DMS 273 (cell line): ENCODE measurements around the gene BRD3.

ENCODE experiments used
- DNase-seq: peaks from one replicate; lab custom pipeline; 2025; ENCODE audit not compliant: unreplicated experiment; lab: John Stamatoyannopoulos, UW

Gene BRD3

GRCh38 chr9:134066913-134067851 is 644 bp downstream of the BRD3 start:
- DNase-seq, result peak; percentile 80

- DNase-seq, result peak; percentile 50
Measured at GRCh38 chr9:134066526-134066912, 1.3 kb downstream of the BRD3 start.

GRCh38 chr9:134065612-134066419 is 2.0 kb downstream of the BRD3 start:
- DNase-seq, result no peak

GRCh38 chr9:134064711-134065110 is 3.1 kb downstream of the BRD3 start:
- no peak for DNase-seq

- no peak for DNase-seq
Measured at GRCh38 chr9:134063571-134064450, 4.0 kb downstream of the BRD3 start.

- no peak for DNase-seq
Measured at GRCh38 chr9:134063088-134063570, 4.7 kb downstream of the BRD3 start.

- DNase-seq, result no peak
Measured at GRCh38 chr9:134062461-134063087, 5.3 kb downstream of the BRD3 start.

GRCh38 chr9:134061688-134062371 is 6.0 kb downstream of the BRD3 start:
- no peak for DNase-seq

- DNase-seq, result no peak
Measured at GRCh38 chr9:134061019-134061687, 6.7 kb downstream of the BRD3 start.

GRCh38 chr9:134060546-134060945 is 7.3 kb downstream of the BRD3 start:
- no peak for DNase-seq

GRCh38 chr9:134059661-134060395 is 8.0 kb downstream of the BRD3 start:
- no peak for DNase-seq

- DNase-seq, result no peak
Measured at GRCh38 chr9:134059188-134059641, 8.6 kb downstream of the BRD3 start.

GRCh38 chr9:134058716-134059115 is 9.1 kb downstream of the BRD3 start:
- no peak for DNase-seq

GRCh38 chr9:134057751-134058701 is 9.8 kb downstream of the BRD3 start:
- no peak for DNase-seq

GRCh38 chr9:134057307-134057657 is 10.5 kb downstream of the BRD3 start:
- DNase-seq, result no peak

- no peak for DNase-seq
Measured at GRCh38 chr9:134056483-134057306, 11.1 kb downstream of the BRD3 start.
